Measurements from ENCODE around the gene NR5A1.

NR5A1 gene

GRCh38 chr9:124513376-124513994 lies 6.3 kb upstream of the NR5A1 start:
- DNase-seq: peak; percentile 22

- no peak for DNase-seq
Observed at GRCh38 chr9:124512806-124513204, 5.6 kb upstream of the NR5A1 start.

DNA sequence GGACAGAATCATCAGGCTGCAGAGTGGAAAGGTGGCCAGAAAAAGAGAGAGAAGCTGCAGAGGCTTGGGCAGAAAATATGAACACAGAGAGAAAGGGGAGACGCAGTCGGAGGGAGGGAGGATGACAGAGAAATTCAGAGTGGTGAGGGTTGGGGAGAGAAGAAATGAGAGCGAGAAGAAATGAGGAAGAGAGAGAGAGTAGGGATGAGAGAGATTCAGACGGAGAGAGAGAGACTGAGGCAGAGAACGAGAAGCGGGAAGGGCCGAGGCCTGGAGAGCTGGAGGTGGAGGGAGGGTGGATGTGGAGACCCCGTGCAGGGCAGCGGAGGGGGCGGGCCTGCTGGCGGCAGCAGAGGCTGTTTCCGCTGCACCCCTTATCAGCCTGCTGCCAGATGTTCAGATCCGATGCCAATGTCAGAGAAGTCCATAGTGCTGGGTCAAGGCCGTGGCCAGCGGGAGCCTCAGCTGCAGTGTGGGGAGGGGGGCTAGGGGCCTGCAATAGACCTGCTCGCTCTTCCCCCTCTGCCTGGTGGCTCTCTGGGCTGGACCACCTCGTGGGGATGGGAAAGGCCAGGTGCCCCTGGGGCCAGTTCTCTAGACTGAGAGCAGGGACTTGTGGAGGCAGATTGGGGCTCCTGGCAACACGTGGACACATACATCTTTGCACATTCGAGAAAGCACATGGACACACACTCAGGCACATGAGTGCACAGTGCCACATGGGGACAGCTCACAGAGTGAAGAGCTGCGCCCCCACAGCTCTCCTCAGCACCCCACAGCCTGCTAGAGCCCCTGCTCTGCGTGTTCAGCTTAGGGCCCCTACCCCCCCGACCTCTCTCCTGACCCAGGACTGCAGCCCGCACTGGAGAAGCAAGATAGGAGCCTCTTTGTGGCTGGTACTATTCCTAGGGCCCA lies 4.9 kb upstream of the NR5A1 start:
- no peak for DNase-seq

DNA sequence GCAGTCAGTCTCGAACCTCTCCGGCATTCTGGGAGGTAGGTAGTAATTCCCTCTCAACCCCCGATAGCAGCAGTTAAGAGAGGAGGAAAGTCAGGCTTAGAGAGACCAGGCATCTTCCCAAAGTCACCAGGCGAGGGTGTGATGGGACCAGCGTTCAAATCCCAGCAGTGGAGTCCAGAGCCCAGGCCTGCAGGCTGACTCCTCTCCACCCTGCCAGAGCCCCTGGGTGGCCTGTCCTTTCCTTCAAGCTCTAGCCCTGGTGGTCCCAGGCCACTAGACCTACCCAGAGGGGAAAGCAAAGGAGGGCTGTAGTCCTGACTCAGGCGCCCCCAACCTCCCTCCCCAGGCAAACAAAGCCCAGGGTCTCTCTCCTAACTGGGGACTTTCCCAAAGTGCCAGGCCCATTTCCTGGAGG lies 4.2 kb upstream of the NR5A1 start:
- DNase-seq: no peak

DNA sequence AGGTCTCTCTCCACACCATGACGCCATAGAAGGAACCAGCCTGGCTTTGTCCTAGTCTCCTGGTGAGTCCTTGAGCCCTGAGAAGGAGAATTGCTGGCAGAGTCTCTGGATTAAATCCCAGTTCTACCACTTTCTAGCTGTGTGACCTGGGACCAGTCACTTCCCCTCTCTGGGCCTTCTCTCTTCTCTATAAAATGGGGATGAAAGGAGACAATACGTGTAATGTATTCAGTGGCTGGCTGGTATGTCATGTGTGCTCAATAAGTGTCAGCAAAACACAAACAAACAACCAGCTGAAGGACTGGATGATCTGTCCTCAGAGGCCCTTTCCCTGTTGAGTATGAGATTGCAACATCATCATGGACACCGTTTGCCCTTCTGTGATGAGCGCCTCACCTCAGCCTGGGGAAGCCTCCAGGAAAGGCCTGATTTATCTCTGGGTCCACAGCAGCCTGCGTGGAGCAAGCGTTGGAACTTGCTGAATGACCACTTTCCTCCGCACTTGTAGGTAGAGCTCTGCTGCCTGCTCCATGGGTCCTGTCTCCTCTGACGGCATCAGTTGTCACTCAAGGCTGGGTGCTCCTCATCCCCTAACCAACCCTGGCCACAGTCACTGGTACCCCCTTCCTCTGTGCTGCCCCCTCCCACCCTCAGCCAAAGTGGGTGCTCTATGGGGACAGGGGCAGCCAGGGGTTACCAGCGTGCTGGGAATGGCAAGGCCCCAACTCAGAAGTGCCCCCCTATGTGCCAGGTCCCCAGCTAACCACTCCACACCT lies 3.6 kb upstream of the NR5A1 start:
- DNase-seq: no peak

DNA sequence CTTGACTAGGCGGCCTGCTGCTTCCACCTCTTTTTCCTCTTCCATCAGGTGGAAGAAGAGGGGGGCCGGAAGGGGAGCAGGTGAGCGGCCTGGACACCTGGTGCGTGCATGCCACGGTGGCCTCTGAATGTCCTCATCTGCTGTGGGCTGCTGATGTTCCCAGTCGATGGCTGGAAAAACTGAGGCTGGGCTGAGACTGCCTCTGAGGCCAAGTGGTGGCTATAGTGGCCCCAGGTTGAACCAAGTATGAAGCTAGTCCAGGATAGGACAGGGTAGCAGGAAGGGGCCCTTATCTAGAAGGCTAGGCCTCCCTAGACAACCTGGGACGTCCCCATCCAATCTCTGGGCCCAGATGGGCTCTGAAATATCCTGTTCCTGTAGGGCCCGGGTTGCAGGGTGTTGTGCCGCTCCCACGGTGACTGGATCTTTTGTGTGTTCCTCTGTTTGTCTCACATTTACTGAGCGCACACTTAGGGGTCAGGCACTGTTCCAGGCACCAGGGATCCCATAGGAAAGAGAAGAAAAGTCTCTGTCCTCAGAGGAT lies 753 bp upstream of the NR5A1 start:
- no peak for DNase-seq

DNA sequence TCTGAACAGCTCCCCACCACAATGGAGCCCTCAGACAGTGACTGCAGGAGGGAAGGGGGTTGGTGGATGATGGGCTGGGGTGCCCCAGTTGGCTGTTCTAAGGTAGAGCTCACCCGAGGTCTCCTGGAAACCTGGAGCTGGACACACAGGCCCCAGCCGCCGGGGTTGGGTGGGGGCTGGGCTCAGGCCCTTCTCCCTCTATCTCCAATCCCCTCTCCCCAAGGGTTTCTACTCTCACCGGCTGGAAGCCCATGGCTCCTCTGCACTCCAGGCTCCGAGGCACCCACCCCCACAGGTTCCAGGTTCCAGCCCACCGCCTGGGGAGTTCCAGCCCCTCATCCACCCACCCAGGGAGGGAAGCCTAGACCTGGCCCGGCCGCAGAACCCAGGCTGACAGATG lies 766 bp downstream of the NR5A1 start:
- no peak for DNase-seq

DNA sequence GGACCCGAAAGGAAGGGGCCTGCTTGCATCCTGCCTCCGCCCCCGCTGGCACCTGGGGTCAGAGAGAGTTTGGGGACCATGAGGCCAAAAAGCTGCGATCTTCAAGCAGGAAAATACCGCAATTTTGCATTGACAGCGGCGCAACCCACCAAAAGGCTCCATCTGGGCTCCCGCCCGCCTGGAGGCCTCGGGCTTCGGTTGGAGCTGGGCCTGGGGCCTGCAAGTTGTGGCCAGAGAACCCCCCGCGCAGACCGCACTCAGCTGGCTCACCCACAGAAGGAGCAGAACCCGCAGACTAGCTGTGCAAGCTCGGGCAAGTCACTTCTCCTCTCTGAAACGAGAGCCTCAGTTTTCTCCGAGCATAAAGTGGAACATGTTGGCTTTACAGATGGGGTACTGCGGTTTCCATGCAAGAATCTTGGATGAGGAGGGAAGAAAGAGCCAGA lies 1.3 kb downstream of the NR5A1 start:
- no peak for DNase-seq

GRCh38 chr9:124505006-124505900 lies 1.9 kb downstream of the NR5A1 start:
- no peak for DNase-seq

GRCh38 chr9:124504530-124505005 lies 2.6 kb downstream of the NR5A1 start:
- no peak for DNase-seq

- no peak for DNase-seq
Observed at GRCh38 chr9:124503713-124504529, 3.3 kb downstream of the NR5A1 start.

DNA sequence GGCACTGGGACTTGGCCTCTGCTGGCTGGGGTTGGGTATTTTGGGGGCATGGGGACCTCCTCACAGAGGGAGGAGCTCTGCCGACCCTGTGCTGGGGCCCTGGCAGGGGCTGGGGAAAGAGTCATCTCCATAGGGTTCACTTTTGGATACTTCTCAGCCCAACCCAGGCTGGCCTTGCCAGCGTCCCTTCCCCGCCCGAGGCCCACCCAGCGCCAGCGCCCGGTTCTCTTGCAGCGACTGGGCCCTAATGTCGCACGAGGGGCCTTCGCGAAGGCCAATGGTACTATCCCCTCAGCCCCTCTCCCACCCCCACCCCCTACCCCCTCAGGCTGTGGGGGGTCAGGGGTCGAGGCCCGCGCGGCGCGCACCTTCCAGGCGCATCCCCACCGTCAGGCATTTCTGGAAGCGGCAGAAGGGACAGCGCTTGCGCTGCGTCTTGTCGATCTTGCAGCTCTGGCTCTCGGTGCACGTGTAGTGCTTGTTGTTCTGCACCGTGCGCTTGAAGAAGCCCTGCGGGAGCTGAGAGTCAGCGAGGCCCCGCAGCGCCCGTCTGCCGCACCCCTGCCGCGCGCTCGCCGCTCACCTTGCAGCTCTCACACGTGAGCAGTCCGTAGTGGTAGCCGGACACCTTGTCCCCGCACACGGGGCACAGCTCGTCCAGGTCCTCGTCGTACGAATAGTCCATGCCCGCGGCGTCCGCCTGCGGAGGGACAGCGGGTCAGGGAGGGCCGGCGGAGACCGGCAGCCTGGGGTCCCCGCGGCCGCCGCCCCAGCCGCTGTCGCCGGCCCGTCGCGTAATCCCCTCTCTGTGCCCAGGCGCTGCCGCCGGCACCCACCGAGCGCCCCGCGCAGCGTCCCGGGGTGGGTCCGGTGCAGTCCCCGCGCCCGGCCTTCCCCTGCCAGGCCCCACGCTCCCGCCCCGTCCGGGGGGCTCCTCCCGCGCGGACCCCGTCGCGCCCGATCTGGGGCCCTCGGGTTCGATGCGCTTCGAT lies 4.2 kb downstream of the NR5A1 start:
- no peak for DNase-seq

- no peak for DNase-seq
Observed at GRCh38 chr9:124501771-124502320, 5.4 kb downstream of the NR5A1 start.

GRCh38 chr9:124500796-124501611 lies 6.2 kb downstream of the NR5A1 start:
- no peak for DNase-seq

DNA sequence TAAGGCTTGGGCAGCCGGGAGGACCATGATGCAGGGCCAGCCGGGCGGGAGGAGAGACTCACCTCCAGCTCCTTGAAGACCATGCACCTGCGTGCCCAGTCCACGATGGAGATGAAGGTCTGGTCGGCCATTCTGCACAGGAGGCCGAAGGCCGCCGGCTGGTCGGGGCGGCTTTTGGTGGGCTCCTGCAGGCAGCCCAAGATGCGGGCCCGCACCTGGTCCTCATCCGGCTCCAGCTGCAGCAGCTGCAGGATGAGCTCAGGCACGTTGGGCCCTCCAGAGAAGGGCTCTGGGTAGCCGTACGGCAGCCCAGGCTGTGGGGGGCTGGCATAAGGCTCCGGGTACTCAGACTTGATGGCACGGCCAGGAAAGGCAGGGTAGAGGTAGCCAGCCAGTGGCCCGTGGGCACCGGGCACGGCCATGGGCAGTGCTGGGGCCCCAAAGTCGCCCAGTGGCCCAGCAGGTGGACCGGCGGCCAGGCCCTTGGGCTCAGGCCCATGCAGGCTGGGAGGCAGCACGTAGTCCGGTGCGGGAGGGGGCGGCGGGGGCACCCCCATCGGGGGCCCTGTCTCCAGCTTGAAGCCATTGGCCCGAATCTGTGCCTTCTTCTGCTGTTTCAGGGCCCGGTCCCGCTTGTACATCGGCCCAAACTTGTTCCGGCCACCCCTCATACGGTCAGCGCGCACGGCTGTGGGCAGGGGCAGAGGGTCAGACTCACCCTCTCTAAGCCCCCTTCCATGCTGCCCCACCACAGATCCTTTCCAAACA lies 7.0 kb downstream of the NR5A1 start:
- no peak for DNase-seq

DNA sequence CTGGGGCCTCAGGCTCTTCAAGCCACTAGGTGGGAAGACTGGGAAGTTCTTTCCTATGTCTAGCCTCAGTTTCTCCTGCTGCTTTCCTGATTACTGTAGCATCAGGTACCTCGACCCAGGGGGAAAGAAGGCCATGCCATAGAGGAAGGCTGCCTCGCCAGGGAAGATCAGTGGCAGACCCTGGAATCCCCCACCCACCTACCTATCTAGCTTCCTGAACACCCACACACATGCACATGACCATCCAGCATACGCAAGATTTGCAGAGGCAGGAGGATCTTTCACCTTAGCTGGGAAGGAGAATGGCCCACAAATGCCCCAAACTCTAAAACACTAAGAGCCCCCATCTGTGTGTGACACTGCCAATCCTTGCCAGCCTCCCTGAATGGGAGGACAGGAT lies 8.0 kb downstream of the NR5A1 start:
- no peak for DNase-seq

GRCh38 chr9:124498499-124499146 lies 8.6 kb downstream of the NR5A1 start:
- DNase-seq: no peak

All from KG1 (cell line).